DOHH2 (cell line): Measurements from ENCODE around the gene C3orf49.

ENCODE experiments used
- CTCF ChIP-seq: fragments of 200-600 bp; sonication (generic); IDR thresholded peaks from one replicate; pipeline ENCODE4 v1.5.1; 2014; ENCODE audit warnings: antibody characterized with exemption, mild to moderate bottlenecking, low read depth, low read length; ENCODE audit not compliant: poor library complexity, severe bottlenecking
- EZH2phosphoT487 ChIP-seq: fragments of 200-600 bp; sonication (generic); IDR thresholded peaks from 2 replicates; pipeline ENCODE4 v1.6.1; 2017; ENCODE audit warnings: borderline replicate concordance, mild to moderate bottlenecking, antibody characterized with exemption, low read length, moderate library complexity, mixed read lengths

- TF ChIP-seq CTCF (no peak), EZH2phosphoT487 (no peak)
Measured at GRCh38 chr3:63860776-63861175, 41.7 kb downstream of the C3orf49 start.
